GM19023 (cell line): ENCODE data around the gene LRRC56.
A peak's percentile ranks its signal among the peaks of the same experiment; 100 is the strongest.
"Not testable (repeated sequence)": the region's sequence is repeated elsewhere in the genome, so short reads cannot be mapped to it uniquely, and the experiment has no call there.

ENCODE experiments used
- ATAC-seq: cut with Tn5 transposase; IDR thresholded peaks from one replicate; pipeline ENCODE4 v1.9.1; 2021; ENCODE audit warnings: mild to moderate bottlenecking, moderate library complexity; ENCODE audit not compliant: unreplicated experiment

Gene LRRC56

GRCh38 chr11:501683-502287 is 35.5 kb upstream of the LRRC56 start:
- ATAC-seq = no peak

GRCh38 chr11:502288-503178 is 34.8 kb upstream of the LRRC56 start:
- no peak for ATAC-seq

DNA sequence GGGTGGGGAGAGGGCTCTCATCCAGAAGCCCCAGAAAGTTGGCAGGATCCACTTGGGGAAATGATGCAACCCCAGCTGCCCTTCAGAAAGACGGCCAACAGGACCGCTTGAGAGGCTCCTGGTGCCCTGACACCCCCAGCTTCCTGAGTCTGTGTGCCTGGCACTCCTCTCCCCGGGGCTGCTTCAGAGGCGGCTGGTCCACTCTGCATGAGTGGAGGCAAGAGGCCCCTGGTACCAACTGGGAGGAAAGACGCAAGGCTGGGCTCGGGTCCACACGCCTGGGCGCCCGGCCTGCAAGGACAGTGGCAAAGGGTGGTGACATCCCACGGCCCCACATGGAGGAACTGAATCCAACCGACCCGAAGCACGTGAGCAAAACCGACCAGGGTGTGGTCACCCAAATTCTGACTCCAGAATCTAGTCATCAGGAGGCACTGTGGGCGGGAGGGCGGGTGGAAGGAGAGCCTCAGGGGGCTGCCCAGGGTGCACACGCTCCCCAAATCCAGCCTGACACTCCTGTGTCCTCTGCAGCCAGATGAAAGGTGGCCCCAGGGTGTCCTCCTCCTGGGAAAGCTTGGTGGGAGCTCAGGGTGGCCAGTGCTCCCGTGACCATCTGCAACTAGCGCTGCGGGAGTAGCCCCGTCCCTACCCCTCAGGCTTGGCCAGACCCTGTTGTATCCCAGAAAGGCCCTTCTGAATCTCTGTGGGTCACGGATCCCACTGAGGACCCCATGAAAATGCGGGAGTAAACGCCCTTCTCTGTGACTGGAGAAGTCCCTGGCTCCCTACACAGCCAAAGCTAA is 33.9 kb upstream of the LRRC56 start:
- ATAC-seq = no peak

- no peak for ATAC-seq
Observed at GRCh38 chr11:504053-504993, 33.0 kb upstream of the LRRC56 start.

GRCh38 chr11:504994-505344 is 32.4 kb upstream of the LRRC56 start:
- no peak for ATAC-seq

- ATAC-seq = peak; percentile 61
Observed at GRCh38 chr11:506238-506994, 30.9 kb upstream of the LRRC56 start.

DNA sequence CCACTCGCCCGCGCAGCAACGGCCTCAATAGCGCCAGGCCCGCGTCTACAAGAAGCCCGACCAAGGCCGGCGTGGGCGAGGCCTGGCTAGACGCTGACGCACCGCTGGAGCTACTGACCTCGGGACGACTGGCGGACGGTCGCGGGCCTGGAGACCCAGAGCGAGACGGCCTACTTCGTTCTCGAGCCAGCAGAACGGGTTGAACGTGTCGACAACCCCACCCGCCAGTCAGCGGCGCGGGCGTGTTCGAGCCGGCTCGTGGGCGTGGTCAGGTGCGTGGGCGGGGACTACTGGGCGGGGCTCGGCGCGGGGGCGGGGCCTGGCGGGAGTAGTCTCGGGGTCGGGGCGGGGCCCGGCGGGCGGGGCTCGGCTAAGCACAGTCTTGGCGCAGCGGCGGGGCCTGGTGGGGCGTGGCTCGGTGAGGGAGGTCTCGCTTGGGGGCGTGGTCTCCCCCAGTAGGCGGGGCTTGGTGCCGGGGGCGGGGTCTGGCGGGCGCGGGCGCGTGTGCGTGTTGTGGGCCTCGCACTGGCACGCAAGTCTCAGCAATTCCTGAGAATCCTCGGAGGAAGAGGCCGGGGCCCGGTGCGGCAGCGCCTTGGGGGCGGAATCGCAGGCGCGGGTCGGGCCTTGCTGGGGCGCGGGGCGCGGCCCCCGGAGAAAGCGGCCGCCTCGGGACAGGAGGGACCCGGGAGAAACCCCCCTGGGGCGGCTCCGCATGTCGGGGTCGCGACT is 30.2 kb upstream of the LRRC56 start, which contains the start of gene RNH1:
TSS of gene RNH1 (minus strand) at position 248 of the 732 bp plus-strand sequence. CDS start 5,080 bp downstream, outside the sequence.
- ATAC-seq = peak; percentile 55

DNA sequence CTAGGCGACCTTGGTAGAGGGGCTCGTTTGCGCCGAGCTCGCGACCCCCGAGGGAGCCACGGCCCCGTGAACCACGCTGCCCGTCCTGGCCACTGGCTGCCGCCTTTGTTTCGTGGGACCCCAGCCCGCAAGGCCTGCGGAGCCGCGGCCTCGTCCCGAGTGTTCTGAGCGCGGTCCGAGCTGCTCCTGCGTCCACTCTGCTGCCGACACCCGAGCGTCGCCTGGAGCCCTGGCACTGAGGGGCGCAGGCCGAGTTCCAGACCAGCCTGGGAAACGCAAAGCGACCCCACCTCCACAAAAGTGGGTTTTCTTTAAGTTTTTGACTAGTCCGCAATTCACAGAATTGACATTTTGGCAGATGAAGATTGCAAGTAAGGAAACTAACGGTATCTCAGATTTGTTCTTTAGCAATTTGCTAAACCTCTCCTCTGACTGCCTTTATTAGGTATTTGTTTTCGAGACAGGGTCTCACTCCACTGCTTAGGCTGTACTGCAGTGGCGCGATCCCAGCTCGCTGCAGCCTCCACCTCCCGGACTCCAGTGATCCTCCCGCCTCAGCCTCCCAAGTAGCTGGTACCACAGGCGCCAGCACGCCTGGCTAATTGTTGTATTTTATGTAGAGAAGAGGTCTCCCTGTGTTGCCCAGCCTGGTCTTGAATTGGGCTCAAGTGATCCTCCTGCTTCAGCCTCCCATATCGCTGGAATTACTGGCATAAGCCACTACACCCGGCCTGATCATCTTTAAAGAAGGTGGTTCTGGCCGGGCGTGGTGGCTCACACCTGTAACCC is 29.4 kb upstream of the LRRC56 start:
- no peak for ATAC-seq

DNA sequence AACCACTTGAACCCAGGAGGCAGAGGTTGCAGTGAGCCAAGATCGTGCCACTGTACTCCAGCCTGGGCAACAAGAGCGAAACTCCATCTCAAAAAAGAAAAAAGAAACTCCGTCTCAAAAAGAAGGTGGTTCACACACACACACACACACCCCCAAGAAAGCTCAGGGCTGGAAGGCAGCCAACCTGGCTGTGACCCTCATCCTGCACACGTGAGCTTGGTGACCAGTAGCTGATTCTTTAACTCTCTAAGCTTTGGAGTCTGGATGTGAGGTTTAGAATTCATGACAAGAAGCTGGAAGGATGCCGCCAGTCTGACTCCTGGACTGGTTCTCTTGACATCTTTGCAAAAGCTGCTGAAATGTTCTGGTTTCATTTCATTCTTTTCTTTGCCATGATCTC is 28.4 kb upstream of the LRRC56 start:
- ATAC-seq = no peak

- ATAC-seq = no peak
Observed at GRCh38 chr11:512761-513595, 24.3 kb upstream of the LRRC56 start.

DNA sequence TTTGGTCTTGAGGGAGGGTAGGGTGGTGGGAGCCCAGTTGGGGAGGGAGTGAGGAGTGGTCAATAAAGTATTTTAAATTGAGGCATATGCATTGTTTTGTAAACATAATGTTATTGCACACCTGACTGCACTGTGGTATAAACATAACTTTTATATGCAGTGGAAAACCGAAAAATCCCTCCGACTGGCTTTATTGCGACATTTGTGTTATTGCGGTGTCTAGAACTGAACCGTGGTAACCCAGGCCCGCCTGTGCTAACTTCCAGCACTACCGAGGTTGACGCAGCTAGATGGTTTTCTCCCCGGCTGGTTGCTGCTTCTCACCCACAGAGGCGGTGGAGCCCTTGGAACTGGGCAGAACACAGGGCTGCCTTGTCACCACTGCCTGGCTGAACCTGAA is 22.7 kb upstream of the LRRC56 start:
- no peak for ATAC-seq

- no peak for ATAC-seq
Observed at GRCh38 chr11:515131-515530, 22.2 kb upstream of the LRRC56 start.

- no peak for ATAC-seq
Observed at GRCh38 chr11:516400-516799, 20.9 kb upstream of the LRRC56 start.

DNA sequence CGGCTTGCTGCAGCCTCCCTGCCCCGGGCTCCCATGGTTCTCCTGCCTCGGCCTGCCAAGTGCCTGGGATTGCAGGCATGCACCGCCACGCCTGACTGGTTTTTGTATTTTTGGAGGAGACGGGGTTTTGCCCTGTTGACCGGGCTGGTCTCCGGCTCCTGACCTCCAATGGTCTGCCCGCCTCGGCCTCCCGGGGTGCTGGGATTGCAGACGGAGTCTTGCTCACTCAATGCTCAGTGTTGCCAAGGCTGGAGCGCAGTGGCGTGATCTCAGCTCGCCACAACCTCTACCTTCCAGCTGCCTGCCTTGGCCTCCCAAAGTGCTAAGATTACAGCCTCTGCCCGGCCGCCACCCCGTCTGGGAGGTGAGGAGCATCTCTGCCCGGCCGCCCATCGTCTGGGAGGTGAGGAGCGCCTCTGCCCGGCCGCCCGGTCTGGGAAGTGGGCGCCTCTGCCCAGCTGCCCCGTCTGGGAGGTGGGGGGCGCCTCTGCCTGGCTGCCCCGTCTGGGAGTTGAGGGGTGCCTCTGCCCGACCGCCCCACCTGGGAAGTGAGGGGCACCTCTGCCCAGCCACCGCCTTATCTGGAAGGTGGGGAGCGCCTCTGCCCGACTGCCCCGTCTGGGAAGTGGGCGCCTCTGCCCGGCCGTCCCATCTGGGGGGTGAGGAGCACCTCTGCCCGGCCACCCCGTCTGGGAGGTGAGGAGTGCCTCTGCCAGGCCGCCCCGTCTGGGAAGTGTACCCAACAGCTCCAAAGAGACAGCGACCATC is 20.2 kb upstream of the LRRC56 start:
- not testable (repeated sequence) for ATAC-seq

GRCh38 chr11:518463-519202 is 18.7 kb upstream of the LRRC56 start:
- ATAC-seq = peak; percentile 78
